HG03064 (cell line): ENCODE measurements around the gene PAXX.
"Not testable (repeated sequence)": the region's sequence is repeated elsewhere in the genome, so short reads cannot be mapped to it uniquely, and the experiment has no call there.

ENCODE experiments used
- ATAC-seq: cut with Tn5 transposase; IDR thresholded peaks from one replicate; pipeline ENCODE4 v1.9.1; 2021; ENCODE audit warnings: low read depth; ENCODE audit not compliant: unreplicated experiment

Gene PAXX

GRCh38 chr9:137029058-137029936 is 37.1 kb downstream of the PAXX start:
- no peak for ATAC-seq

GRCh38 chr9:137030006-137030405 is 37.8 kb downstream of the PAXX start:
- no peak for ATAC-seq

- no peak for ATAC-seq
These were observed 38.6 kb downstream of the PAXX start for GRCh38 chr9:137030538-137031527.

- ATAC-seq, result no peak
These were observed 39.9 kb downstream of the PAXX start, which contains the start of gene FUT7 for GRCh38 chr9:137031904-137032640. Gene FUT7, minus strand, starts transcription at chr9:137032088. Its CDS starts 97 bp downstream, at chr9:137031991.

GRCh38 chr9:137032858-137033257 is 40.6 kb downstream of the PAXX start:
- ATAC-seq, result no peak

- not testable (repeated sequence) for ATAC-seq
These were observed 41.3 kb downstream of the PAXX start for GRCh38 chr9:137033481-137033880.

- no peak for ATAC-seq
These were observed 42.0 kb downstream of the PAXX start for GRCh38 chr9:137034039-137034708.

- ATAC-seq, result no peak
These were observed 42.7 kb downstream of the PAXX start for GRCh38 chr9:137034709-137035506.

- ATAC-seq, result no peak
These were observed 43.2 kb downstream of the PAXX start for GRCh38 chr9:137035507-137035834.

GRCh38 chr9:137035937-137036336 is 43.7 kb downstream of the PAXX start:
- no peak for ATAC-seq

- ATAC-seq, result no peak
These were observed 44.8 kb downstream of the PAXX start for GRCh38 chr9:137037035-137037434.

GRCh38 chr9:137037483-137037882 is 45.3 kb downstream of the PAXX start:
- no peak for ATAC-seq

GRCh38 chr9:137038916-137039315 is 46.7 kb downstream of the PAXX start:
- no peak for ATAC-seq

GRCh38 chr9:137039611-137040366 is 47.6 kb downstream of the PAXX start:
- ATAC-seq, result no peak

GRCh38 chr9:137040568-137040967 is 48.3 kb downstream of the PAXX start:
- ATAC-seq, result no peak

- ATAC-seq, result no peak
These were observed 48.9 kb downstream of the PAXX start for GRCh38 chr9:137041124-137041523.

GRCh38 chr9:137042751-137043727 is 50.8 kb downstream of the PAXX start:
- no peak for ATAC-seq
